ENCODE data around the gene ARHGEF6.

ARHGEF6 gene

GRCh38 chrX:136761421-136761820 is 19.3 kb downstream of the ARHGEF6 start:
- no peak for FAIRE-seq
- no peak for DNase-seq (ENCODE audit: insufficient read length, low spot score)
- TF ChIP-seq, protein P1, sequence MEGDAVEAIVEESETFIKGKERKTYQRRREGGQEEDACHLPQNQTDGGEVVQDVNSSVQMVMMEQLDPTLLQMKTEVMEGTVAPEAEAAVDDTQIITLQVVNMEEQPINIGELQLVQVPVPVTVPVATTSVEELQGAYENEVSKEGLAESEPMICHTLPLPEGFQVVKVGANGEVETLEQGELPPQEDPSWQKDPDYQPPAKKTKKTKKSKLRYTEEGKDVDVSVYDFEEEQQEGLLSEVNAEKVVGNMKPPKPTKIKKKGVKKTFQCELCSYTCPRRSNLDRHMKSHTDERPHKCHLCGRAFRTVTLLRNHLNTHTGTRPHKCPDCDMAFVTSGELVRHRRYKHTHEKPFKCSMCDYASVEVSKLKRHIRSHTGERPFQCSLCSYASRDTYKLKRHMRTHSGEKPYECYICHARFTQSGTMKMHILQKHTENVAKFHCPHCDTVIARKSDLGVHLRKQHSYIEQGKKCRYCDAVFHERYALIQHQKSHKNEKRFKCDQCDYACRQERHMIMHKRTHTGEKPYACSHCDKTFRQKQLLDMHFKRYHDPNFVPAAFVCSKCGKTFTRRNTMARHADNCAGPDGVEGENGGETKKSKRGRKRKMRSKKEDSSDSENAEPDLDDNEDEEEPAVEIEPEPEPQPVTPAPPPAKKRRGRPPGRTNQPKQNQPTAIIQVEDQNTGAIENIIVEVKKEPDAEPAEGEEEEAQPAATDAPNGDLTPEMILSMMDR (IDR thresholded peaks at IDR 0.05; ENCODE audit: insufficient read depth, missing control alignments) = no peak

- DNase-seq (ENCODE audit: insufficient read length, low spot score) = no peak
- FAIRE-seq = no peak
- TF ChIP-seq, protein P1 (IDR thresholded peaks at IDR 0.05; ENCODE audit: insufficient read depth, missing control alignments) = no peak
Observed at GRCh38 chrX:136759968-136760367, 20.8 kb downstream of the ARHGEF6 start.

- FAIRE-seq = no peak
- TF ChIP-seq, protein P1 (IDR thresholded peaks at IDR 0.05; ENCODE audit: insufficient read depth, missing control alignments) = no peak
- DNase-seq (ENCODE audit: insufficient read length, low spot score) = no peak
Observed at GRCh38 chrX:136755411-136755810, 25.3 kb downstream of the ARHGEF6 start.

DNA sequence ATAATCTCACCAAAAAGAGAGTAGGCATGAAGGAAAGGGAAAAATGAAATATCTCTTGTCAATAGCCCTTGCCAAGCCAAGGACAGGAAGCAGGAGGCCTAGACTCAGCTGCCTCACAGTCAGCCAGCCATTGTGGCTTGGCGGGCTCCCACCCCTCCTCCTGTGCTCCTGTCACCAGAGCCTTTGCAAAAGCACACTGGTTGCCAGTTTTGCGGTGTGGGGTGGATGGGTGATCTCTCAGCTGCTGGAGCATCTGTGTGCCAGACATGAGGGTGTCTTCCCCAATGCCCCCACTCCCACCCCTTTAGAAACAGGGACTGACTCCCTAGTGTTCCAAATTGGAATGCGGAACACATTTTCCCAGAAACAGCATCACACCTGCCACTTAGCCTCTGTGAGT is 26.1 kb downstream of the ARHGEF6 start:
- no peak for DNase-seq (ENCODE audit: insufficient read length, low spot score)
- FAIRE-seq = no peak

DNA sequence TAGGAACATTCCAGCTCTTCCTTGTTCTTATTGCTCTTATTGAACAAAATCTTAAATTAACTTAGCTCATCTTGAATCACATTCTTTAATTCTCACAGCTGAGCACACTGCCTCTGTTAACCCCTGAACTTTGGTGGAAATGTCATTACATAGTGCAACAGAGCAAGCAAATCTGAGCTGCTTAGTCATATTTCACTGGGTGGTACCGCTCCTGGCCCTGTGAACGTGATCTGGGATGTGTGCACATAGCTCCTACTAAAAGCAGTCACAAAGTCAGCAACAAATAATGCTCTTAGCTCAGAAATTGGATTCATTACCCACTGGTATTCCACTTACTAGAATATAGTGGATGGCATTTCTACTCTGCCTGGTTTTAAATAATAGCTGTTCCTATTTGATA is 27.9 kb downstream of the ARHGEF6 start:
- DNase-seq (ENCODE audit: insufficient read length, low spot score) (no peak), FAIRE-seq (no peak)
- TF ChIP-seq, protein P1 (IDR thresholded peaks at IDR 0.05; ENCODE audit: insufficient read depth, missing control alignments) = no peak

More for the DNA sequence above, 26.1 kb downstream of the ARHGEF6 start:
- TF ChIP-seq, protein P1 (IDR thresholded peaks at IDR 0.05; ENCODE audit: insufficient read depth, missing control alignments) = no peak

- no peak for FAIRE-seq
Observed at GRCh38 chrX:136752346-136752745, 28.4 kb downstream of the ARHGEF6 start.

DNA sequence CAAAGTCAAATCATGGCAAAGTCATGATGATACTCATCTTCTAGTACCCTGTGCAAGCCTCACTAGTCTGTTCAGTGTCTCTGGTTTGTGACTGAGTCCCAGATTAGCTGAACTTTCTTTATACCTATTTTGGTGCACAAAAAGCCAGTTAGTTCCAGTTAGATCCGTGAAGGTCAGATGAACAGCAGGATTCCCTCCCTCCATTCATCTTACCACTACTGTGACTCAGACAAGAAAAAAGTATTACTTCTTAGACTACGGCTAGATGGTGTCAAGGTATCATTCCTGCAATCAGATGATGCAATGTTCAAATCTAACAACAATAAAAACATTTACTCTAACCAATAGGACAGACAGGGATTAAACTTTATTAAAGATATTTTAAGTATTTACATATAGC is 30.4 kb downstream of the ARHGEF6 start:
- DNase-seq (ENCODE audit: insufficient read length, low spot score) (no peak), FAIRE-seq (no peak)
- TF ChIP-seq, protein P1 (IDR thresholded peaks at IDR 0.05; ENCODE audit: insufficient read depth, missing control alignments) = no peak

More at GRCh38 chrX:136752346-136752745, 28.4 kb downstream of the ARHGEF6 start:
- DNase-seq (ENCODE audit: insufficient read length, low spot score) = no peak
- TF ChIP-seq, protein P1 (IDR thresholded peaks at IDR 0.05; ENCODE audit: insufficient read depth, missing control alignments) = no peak

Measured in D721Med (cell line).